Measurements from ENCODE around the gene RFNG.

RFNG gene

DNA sequence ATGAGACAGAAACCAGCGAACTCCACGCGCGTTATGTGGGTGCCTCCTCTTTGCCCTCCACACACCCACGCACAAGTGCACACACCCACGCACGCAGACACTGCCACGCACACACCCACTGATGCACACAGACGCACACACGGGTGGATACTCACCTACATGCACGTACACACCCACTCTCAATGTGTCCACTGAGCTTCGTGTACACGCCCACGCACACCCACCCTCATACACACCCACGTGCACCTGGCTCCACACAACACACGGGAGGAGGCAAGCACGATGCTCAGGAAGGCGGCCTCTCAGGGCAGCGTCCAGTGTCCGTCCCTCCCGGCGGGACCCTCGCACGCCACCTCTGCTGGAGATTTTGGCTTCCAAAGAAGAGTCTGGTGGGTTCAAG, 4.2 kb downstream of the RFNG start:
- Histone ChIP-seq H3K36me3 (ENCODE audit: control insufficient read depth, insufficient read depth, low read length) (peaks cover 2% of the 10 kb centered on the region), H3K4me3 (replicated peaks; ENCODE audit: low read depth, low read length) (no peak overlapping the region), H3K27me3 (replicated peaks; ENCODE audit: control insufficient read depth, insufficient read depth, low read length) (no peaks in the 10 kb centered on the region)
- DNase-seq (ENCODE audit: extremely low read depth, insufficient read length): no peak
- TF ChIP-seq, protein P1, sequence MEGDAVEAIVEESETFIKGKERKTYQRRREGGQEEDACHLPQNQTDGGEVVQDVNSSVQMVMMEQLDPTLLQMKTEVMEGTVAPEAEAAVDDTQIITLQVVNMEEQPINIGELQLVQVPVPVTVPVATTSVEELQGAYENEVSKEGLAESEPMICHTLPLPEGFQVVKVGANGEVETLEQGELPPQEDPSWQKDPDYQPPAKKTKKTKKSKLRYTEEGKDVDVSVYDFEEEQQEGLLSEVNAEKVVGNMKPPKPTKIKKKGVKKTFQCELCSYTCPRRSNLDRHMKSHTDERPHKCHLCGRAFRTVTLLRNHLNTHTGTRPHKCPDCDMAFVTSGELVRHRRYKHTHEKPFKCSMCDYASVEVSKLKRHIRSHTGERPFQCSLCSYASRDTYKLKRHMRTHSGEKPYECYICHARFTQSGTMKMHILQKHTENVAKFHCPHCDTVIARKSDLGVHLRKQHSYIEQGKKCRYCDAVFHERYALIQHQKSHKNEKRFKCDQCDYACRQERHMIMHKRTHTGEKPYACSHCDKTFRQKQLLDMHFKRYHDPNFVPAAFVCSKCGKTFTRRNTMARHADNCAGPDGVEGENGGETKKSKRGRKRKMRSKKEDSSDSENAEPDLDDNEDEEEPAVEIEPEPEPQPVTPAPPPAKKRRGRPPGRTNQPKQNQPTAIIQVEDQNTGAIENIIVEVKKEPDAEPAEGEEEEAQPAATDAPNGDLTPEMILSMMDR (IDR thresholded peaks at IDR 0.05; ENCODE audit: insufficient read depth, low read length, poor library complexity, severe bottlenecking): no peak

DNA sequence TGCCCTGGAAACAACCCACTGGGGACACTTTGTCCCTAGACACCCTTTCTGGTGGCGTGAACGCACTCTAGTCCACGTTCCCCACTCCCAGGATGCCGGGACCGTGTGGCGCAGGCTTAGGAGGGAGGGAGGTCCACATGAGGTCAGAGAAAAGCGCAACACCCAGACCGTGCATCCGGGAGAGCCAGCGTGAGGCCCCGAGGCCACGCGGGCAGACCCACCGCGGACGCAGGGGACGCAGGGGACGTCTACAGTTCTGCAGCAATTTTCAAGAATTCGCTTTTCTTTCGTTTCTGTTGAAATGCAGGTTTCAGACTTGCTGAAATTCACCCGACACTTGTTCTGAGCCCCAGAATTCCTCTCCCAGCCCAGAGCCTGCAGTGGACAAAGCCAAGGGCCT, 4.7 kb downstream of the RFNG start:
- TF ChIP-seq, protein P1 (IDR thresholded peaks at IDR 0.05; ENCODE audit: insufficient read depth, low read length, poor library complexity, severe bottlenecking): no peak
- no peak overlapping the region for H3K4me3 ChIP-seq (replicated peaks; ENCODE audit: low read depth, low read length)
- DNase-seq (ENCODE audit: extremely low read depth, insufficient read length): no peak
- H3K27me3 ChIP-seq (replicated peaks; ENCODE audit: control insufficient read depth, insufficient read depth, low read length): no peaks in the 10 kb centered on the region
- peaks cover 2% of the 10 kb centered on the region for H3K36me3 ChIP-seq (ENCODE audit: control insufficient read depth, insufficient read depth, low read length)

DNA sequence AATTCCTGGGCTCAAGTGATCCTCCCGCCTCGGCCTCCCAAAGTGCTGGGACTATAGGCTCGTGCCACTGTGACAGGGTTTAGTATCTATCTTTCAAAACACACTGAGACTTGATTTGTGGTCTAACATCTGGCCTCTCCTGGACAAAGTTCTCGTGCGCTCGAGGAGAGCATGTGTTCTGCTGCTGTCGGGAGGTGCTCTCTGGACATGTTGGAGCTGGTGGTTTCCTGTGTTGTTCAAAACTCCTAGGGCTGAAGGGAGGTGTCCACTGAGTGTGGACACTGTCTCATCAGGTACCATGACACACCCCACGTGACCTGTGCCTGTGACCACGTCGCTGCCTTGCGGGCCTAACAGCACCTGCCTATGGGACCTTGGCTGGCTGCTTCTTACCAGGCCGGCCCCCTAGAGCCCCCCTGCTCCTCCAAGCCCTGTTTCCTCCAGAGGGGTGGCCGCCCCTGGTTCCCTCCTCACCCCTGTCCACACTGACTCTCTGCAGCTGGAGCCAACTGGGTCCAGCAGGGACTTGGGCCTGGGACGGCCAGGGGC, 5.6 kb downstream of the RFNG start:
- Histone ChIP-seq H3K4me3 (replicated peaks; ENCODE audit: low read depth, low read length) (no peak overlapping the region), H3K27me3 (replicated peaks; ENCODE audit: control insufficient read depth, insufficient read depth, low read length) (no peaks in the 10 kb centered on the region), H3K36me3 (ENCODE audit: control insufficient read depth, insufficient read depth, low read length) (peaks cover 2% of the 10 kb centered on the region)
- TF ChIP-seq, protein P1 (IDR thresholded peaks at IDR 0.05; ENCODE audit: insufficient read depth, low read length, poor library complexity, severe bottlenecking): no peak
- DNase-seq (ENCODE audit: extremely low read depth, insufficient read length): no peak

DNA sequence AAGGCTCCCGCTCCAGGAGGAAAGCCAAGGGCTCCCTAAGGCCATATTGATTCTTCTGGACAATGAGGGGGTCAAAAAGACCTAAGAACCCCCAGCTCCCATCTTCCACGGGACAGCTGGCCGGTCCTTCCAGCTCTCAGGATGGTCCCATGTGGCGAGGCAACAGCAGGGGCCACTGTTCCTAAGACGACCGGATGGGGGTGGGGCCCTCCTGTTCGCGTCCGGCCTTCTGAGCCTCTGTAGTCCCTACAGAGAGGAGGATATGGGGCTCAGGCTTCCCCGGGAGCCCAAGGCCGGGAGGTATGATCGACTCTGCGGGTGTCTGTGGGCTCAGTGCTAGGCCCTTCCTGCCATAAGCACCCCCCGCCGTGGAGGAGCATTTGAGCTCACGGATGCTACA, 8.1 kb downstream of the RFNG start:
- TF ChIP-seq, protein P1 (IDR thresholded peaks at IDR 0.05; ENCODE audit: insufficient read depth, low read length, poor library complexity, severe bottlenecking): no peak
- Histone ChIP-seq H3K36me3 (ENCODE audit: control insufficient read depth, insufficient read depth, low read length) (peaks cover 2% of the 10 kb centered on the region), H3K4me3 (replicated peaks; ENCODE audit: low read depth, low read length) (no peak overlapping the region), H3K27me3 (replicated peaks; ENCODE audit: control insufficient read depth, insufficient read depth, low read length) (no peaks in the 10 kb centered on the region)
- DNase-seq (ENCODE audit: extremely low read depth, insufficient read length): no peak

DNA sequence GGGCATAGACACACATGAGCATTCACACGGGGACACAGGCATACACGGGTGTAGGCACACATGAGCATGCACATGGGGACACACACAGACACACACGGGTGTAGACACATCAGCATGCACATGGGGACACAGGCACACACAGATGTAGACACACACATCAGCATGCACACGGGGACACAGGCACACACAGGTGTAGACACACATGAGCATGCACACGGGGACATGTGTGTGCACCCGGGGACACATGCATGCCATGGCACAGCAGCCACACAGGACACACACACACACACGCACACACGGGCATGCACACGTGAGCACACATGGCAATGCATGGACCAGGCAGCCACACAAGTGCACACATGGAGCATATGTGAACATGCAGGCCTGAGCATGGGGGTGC, 9.0 kb downstream of the RFNG start:
- DNase-seq (ENCODE audit: extremely low read depth, insufficient read length): no peak
- TF ChIP-seq, protein P1 (IDR thresholded peaks at IDR 0.05; ENCODE audit: insufficient read depth, low read length, poor library complexity, severe bottlenecking): no peak
- H3K4me3 ChIP-seq (replicated peaks; ENCODE audit: low read depth, low read length): no peak overlapping the region

More for the DNA sequence above, 9.0 kb downstream of the RFNG start:
- H3K27me3 ChIP-seq (replicated peaks; ENCODE audit: control insufficient read depth, insufficient read depth, low read length): no peaks in the 10 kb centered on the region
- no peaks in the 10 kb centered on the region for H3K36me3 ChIP-seq (ENCODE audit: control insufficient read depth, insufficient read depth, low read length)

Data from GM06990 (cell line).